NOMO-1 treated with DMSO at 0.1 percent for 48 hours (cell line): ENCODE measurements around the gene P2RY14.

Experiments
- DNase-seq: peaks from one replicate; lab custom pipeline; 2025; ENCODE audit not compliant: unreplicated experiment; lab: John Stamatoyannopoulos, UW

The P2RY14 gene

GRCh38 chr3:151218136-151218535 lies 60.2 kb downstream of the P2RY14 start:
- no peak for DNase-seq

- DNase-seq = peak; percentile 49
Observed at GRCh38 chr3:151216641-151217607, 61.4 kb downstream of the P2RY14 start.

GRCh38 chr3:151214459-151214858 lies 63.9 kb downstream of the P2RY14 start:
- no peak for DNase-seq

- DNase-seq = no peak
Observed at GRCh38 chr3:151213881-151214280, 64.5 kb downstream of the P2RY14 start.

DNA sequence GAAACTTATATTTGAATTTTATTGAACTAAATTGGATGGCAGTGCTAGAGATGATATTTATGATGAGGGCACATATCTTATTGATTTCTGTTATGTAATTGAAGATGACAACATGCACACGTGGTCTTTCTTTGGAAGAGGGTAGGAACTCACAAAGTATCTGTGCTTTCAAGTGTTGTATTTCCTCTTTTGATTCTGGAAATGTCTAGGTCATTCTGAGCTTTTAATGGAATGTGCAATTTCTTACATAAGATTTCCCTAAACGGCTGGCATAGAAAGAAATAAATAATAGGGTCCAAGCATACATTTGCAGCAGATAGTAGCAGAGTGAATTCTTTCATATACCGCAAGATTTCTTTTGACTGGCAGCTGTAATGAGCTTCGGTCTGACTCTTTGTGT lies 65.2 kb downstream of the P2RY14 start:
- no peak for DNase-seq

DNA sequence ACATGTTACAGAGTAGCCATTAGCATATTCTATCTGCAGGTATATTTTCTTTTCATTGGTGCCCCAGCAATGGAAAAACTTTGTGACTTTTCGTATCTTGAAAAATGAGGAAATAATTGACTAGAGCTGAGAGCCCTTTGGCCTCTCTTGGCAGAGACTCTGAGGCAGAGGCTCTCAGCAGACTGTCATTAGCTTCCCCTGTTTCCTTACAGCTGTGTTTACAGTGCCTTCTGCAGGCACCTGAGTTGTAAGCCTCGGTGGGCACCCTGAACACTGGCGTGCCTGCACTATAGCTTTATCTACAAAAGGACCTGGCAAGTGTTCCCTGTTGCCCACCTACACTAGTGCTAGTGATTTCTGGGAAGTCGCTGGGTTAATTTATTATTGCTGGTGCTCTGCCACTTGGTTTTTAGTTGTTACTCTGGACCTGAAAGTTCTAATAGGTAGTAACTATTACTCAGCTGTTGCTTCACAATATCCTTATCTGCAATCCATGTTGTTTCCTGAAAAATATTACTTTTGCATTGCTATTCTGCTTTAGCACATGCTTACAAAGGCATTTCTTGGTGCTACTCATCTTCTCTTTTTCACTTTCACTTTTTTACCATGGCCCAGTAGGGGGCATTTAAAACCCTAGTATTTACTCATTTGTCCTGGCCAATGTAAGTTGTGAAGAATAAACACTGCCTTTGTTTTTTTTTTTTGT lies 67.5 kb downstream of the P2RY14 start:
- DNase-seq = peak; percentile 64

DNA sequence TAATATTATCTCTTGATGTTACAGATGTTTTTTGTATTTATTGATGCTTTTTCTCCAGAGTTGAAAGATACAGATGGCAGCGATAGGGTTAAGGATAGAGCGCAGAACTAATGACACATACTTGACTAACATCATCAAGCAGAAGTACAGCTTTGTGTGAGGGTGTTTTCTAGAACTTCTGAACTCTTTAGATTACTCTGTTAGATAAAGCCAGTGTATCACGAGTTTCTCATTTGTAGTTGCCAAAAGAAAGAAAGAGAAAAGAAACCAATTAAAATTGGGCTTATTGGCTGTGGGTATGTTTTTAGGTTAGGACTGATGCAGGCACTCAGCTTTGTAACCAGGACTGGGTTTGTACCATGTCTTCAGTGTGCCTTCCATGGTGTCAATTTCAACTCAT lies 68.7 kb downstream of the P2RY14 start:
- no peak for DNase-seq

DNA sequence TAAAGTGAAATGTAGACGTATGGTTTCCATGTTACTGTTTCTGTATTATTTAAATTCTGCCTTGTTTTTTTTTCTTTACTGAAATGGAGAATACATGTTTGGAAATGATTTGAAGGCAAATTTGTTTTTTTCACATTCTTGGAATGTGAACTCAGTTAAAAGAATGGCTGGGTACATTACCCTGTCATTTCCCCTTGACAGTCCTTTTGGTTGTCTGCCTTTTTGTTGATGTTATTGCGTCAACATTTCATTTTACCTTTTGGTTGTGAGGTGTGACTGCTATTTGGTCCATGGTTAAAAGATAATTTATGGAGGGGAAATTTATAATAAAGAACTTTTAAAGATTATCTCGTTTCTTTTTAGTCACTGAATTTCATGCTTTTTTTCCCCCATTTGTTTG lies 72.1 kb downstream of the P2RY14 start:
- DNase-seq = no peak

DNA sequence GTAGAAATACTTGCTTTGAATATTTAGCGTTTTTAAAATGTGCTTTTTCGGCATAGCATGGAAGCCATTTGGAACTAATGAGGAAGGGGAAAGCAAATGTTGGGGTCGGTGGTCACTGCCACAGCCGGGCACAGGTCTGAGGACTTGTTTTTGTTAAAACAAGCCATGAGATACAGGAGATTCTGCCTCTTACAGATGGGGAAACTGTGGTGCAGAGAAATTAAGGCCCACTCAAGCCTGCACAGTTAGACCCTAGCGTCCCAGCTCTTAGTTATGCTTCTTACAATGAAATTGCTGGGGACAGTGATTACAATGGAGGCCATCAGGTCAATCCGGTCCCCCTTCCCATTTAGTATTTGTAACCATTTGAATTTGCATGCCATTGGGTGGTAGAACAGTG lies 72.9 kb downstream of the P2RY14 start:
- no peak for DNase-seq

DNA sequence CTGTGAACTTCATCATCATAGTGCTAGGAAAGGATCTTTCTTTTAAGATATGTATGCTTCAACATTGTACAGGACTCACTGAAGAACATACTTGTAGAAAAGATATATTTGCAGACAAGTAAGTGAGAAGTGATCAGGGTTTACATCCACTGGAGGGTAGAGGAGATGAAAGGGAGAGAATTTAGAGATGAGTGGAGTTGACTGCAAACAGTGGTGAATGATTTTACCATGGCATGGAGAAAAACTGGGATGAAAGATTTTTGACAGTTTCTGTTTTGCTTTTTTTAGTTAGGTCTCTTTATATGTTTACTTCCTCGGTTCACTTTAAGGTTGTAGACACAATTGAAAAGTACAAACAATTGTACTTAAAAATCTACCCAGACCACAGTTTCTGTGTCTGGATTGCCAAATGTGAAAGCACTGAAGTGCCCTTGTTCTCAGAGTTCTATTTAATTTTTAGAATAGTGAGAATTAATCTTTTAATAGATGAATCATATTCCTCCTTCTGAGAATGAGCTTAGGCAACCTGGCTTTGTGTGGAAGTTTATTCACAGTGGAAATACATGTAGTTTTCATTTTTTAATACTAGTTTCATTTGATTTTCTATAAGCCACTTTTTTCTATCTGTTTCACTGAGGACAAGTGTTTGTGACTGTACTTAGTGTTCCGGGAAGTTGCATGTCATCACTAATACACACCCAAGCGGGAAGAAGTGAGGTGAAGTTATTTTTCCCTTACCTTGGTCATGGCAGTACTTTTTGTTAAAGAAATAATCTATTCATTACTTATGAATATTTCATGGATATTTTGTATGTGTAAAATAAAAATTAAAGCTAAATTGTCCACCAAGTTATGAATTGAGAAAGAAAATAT lies 73.6 kb downstream of the P2RY14 start:
- no peak for DNase-seq

DNA sequence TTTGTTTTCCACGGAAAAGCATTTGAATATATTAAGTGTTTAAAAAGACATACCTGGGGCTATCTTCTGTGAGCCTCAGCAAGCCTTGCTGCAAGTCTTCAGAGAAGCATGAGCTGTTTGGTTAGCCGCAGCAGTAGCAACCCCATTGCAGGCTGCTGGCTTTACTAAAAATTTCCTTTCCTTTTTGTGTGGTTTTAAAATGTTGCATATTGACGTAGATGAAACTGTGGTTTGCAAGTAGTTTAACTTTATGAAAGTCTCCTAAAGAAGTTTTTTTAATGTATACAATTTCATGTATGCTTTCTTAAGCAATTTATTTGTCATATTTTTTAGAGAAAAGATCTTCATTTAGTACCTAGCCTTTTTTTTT lies 75.3 kb downstream of the P2RY14 start, which contains the start of gene GPR171:
Gene GPR171 (minus strand): TSS at position 166 of the 370 bp plus-strand sequence. CDS start 3,830 bp downstream, outside the sequence.
- DNase-seq = no peak

DNA sequence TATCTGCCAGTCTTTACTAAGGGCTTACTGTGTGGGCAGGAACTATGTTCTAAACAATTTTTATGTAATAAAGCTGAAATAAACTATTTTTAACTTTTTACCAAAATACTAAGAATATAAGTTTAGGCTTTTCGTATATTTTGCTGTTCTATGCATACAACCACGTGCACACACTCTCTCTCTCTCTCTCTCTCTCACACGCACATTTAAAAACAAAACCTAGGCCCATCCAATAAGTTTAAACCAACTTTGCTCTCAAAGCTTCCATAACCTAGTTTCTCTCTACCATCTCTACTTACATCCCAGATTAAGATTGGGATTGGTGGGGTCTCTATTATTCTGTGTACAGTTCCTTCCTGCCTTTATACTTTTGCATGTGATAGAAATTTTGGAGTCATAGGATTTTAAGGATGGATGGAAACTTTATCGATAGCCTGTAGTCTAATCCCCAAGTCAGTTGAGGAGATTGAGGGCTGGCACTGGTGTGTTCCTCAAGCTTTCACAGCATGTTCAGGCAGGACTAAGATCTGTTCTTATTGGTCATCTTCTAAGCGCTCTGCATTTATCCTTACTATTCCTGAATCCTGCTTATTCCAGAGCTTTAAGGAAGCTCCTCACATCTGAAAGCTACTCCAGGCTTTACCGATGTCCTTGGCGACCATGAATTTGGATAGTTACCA lies 77.2 kb downstream of the P2RY14 start:
- DNase-seq = no peak

- no peak for DNase-seq
Observed at GRCh38 chr3:151200586-151200985, 77.8 kb downstream of the P2RY14 start.

- DNase-seq = no peak
Observed at GRCh38 chr3:151199554-151200438, 78.5 kb downstream of the P2RY14 start.

- DNase-seq = no peak
Observed at GRCh38 chr3:151198849-151199248, 79.5 kb downstream of the P2RY14 start.

DNA sequence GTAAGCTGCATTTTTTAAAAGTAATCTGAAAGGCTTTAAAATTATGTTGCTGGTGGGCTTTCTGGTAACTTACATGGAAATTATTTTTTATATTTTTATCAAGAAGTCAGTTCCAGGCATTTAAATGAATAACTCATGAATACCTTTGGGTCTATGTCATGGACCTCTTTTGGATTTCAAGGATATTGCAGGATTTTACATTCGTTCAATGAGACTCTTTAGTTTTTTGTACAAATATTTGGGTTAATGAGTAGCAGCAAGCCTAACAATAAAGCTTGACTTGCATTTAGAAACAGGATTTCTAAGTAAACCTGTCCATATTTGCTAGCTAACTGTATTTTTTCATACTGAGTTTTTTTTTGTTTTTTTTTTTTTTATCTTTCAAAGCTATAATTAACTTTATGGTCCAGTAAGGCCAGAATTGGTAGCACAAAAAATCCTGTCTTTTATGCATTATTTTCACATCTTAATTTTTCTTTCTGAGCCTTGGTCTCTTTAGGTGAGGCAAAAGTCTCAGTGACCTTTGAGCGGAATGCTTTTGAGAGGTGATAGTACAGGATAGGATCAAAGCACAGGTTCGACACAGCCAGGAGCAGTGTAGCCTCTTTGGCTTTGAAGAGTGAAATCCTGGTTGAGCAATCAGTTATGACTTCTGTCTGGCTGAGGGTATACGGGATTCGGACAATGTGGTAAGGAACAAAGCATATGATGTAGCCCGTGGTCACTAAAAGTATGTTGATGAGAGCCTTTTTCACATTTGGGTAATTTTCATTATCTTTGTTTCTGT lies 80.2 kb downstream of the P2RY14 start:
- no peak for DNase-seq

DNA sequence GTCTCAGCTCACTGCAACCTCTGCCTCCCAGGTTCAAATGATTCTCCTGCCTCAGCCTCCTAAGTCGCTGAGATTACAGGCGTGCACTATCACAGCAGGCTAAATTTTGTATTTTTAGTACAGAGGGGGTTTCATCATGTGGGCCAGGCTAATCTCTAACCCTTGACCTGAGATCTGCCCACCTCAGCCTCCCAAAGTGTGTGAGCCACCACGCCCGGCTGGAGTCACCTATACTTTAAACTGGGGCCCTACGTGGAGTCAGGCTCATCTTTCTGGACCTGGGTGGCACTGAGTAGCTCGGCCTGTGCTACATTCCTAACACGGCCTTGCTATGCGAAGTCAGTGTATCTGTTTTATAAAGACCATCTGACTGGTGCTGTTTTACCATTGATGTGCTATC lies 81.1 kb downstream of the P2RY14 start:
- DNase-seq = no peak

GRCh38 chr3:151196434-151196833 lies 81.9 kb downstream of the P2RY14 start:
- no peak for DNase-seq

DNA sequence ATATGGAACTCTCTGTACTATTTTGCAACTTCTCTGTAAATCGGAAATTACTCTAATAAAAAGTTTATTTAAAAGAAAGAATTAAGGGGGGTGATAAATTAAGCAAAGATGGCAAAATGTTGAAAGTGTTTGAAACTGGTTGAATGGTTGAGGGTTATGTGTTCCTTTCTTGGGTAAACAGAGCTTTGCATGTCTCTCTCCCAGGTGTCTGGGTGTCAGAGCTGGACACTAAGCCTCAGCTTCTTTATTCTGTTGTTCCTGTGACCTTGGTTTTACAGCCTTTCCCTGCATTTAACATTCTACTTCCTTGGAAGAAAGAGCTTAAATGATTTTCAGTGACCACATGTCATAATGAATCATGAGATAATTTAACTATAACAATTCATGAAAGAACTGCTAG lies 82.5 kb downstream of the P2RY14 start:
- no peak for DNase-seq
